Keratinocyte (primary cell): Measurements from ENCODE around the gene XCL1. TPM values are rescaled to one million over a fixed set of nuclear protein-coding genes. Genes with fewer than 3 reads are reported as not detected.

ENCODE experiments used
- DNase-seq: peaks from one replicate; pipeline ENCODE4 v3.0.0-alpha.2; 2011; ENCODE audit warnings: low read depth, missing footprints, low spot score
- FAIRE-seq: peaks from 2 replicates; lab custom pipeline; 2011; peaks lifted over from hg19 to GRCh38; lab: Jason Lieb, UNC
- H2AFZ ChIP-seq: 2 replicates; pipeline ENCODE4 v1.6.0; 2012; ENCODE audit warnings: low read length, control low read depth, inconsistent platforms; ENCODE audit not compliant: control insufficient read depth
- H3K27ac ChIP-seq: 2 replicates; pipeline ENCODE4 v1.5.1; 2011; ENCODE audit warnings: low read length; ENCODE audit not compliant: control insufficient read depth, insufficient read depth
- H3K27me3 ChIP-seq: 3 replicates; pipeline ENCODE4 v1.6.0; 2011; ENCODE audit warnings: low read length; ENCODE audit not compliant: control insufficient read depth, insufficient read depth; ENCODE audit errors: extremely low read depth
- H3K36me3 ChIP-seq, 2 experiments: 2 replicates in 1 of 2; 3 replicates in 1 of 2; pipeline ENCODE4 v1.5.1; 2011; ENCODE audit warnings: low read length in 2 of 2, mild to moderate bottlenecking in 1 of 2; ENCODE audit not compliant: control insufficient read depth in 2 of 2, insufficient read depth in 2 of 2; ENCODE audit errors: extremely low read depth in 1 of 2
- H3K4me1 ChIP-seq: 3 replicates; pipeline ENCODE4 v1.5.1; 2011; ENCODE audit warnings: low read length; ENCODE audit not compliant: control insufficient read depth, insufficient read depth; ENCODE audit errors: extremely low read depth
- H3K4me2 ChIP-seq: 3 replicates; pipeline ENCODE4 v1.6.0; 2011; ENCODE audit warnings: low read depth, low read length; ENCODE audit not compliant: control insufficient read depth, insufficient read depth; ENCODE audit errors: extremely low read depth
- H3K4me3 ChIP-seq, 3 experiments: fragments of 200-600 bp in 1 of 3; sonication (generic) in 1 of 3; 2 replicates in 2 of 3; 3 replicates in 1 of 3; pipeline ENCODE4 v1.5.1; 2011 to 2016; ENCODE audit warnings: low read length in 3 of 3, mild to moderate bottlenecking in 3 of 3, control low read depth in 2 of 3, inconsistent platforms in 1 of 3, low read depth in 1 of 3, mixed read lengths in 1 of 3, mixed run types in 1 of 3, moderate library complexity in 1 of 3; ENCODE audit not compliant: control insufficient read depth in 2 of 3, insufficient read depth in 2 of 3; ENCODE audit errors: extremely low read depth in 1 of 3
- H3K79me2 ChIP-seq: 2 replicates; pipeline ENCODE4 v1.6.0; 2012; ENCODE audit warnings: low read length; ENCODE audit not compliant: control insufficient read depth, insufficient read depth
- H3K9ac ChIP-seq: 3 replicates; pipeline ENCODE4 v1.6.0; 2011; ENCODE audit warnings: low read length; ENCODE audit not compliant: control insufficient read depth, insufficient read depth; ENCODE audit errors: extremely low read depth
- H3K9me1 ChIP-seq: 3 replicates; pipeline ENCODE4 v1.6.0; 2011; ENCODE audit warnings: low read length; ENCODE audit not compliant: control insufficient read depth, insufficient read depth; ENCODE audit errors: extremely low read depth
- H3K9me3 ChIP-seq: 2 replicates; pipeline ENCODE4 v1.5.1; 2012; ENCODE audit warnings: low read depth, low read length; ENCODE audit not compliant: control insufficient read depth
- H4K20me1 ChIP-seq: 3 replicates; pipeline ENCODE4 v1.6.0; 2011; ENCODE audit warnings: low read length; ENCODE audit not compliant: control insufficient read depth, insufficient read depth; ENCODE audit errors: extremely low read depth
- CTCF ChIP-seq, 3 experiments: IDR thresholded peaks in 1 of 3; conservative IDR thresholded peaks in 1 of 3; optimal IDR thresholded peaks in 1 of 3; 2 replicates in 2 of 3; 3 replicates in 1 of 3; pipeline versions ENCODE3 to v1.5.1; 2011; ENCODE audit warnings: low read length in 3 of 3, mild to moderate bottlenecking in 3 of 3, moderate library complexity in 2 of 3, control low read depth in 1 of 3, inconsistent platforms in 1 of 3; ENCODE audit not compliant: insufficient read depth in 2 of 3; ENCODE audit errors: extremely low read depth in 1 of 3
- EZH2 ChIP-seq: IDR thresholded peaks from one replicate; pipeline ENCODE4 v1.6.1; 2012; ENCODE audit warnings: inconsistent platforms, mild to moderate bottlenecking, low read length, moderate library complexity
- dilution Hi-C: fragments of 300-500 bp; cut with MboI; formaldehyde crosslinking; loops from one replicate; pipeline ENCODE4 v1.7.0; 2020; ENCODE audit warnings: low sequenced_read_pairs; ENCODE audit not compliant: extremely low pct_ligation_motif_present
- polyA plus RNA-seq, 5 experiments: library from polyadenylated mRNA; depleted of rRNA in 3 of 5; stranded (reverse) in 3 of 5; stranded (forward) in 1 of 5; unstranded in 1 of 5; fragments of >200 nt; gene quantifications; 1 replicate in 1 of 5; 2 replicates in 3 of 5; 3 replicates in 1 of 5; pipeline versions ENCODE4 v1.2.1 to v1.2.3, GENCODE V29; 2011 to 2012; ENCODE audit warnings: missing spikeins in 2 of 5, low read depth in 1 of 5, low replicate concordance in 1 of 5

Gene XCL1
- polyA plus RNA-seq, 1 donor (not counting 4 experiments of a cell fraction or from before 2014, with no cell fraction given), result 0.18 TPM

GRCh38 chr1:168554603-168555483, 21.6 kb upstream of the XCL1 start:
- H3K36me3 ChIP-seq, result no peaks in the 10 kb centered on the region
- dilution Hi-C loops, result no loop called here
- no peak overlapping the region for H2AFZ ChIP-seq
- FAIRE-seq (no peak), DNase-seq (no peak)
- H3K27me3 ChIP-seq, result peaks cover 9% of the 10 kb centered on the region
- H3K4me3 ChIP-seq, result no peak overlapping the region
- TF ChIP-seq EZH2 (no peak), CTCF (optimal IDR thresholded peaks at IDR 0.05 in 1 of 3, IDR thresholded peaks at IDR 0.05 in 1 of 3, conservative IDR thresholded peaks at IDR 0.05 in 1 of 3; ENCODE audit: extremely low read depth in 1 of 3, insufficient read depth in 2 of 3, low read length in 3 of 3) (no peak)
- H3K9ac ChIP-seq, result no peak overlapping the region
- H3K4me1 ChIP-seq, result no peaks in the 10 kb centered on the region
- H4K20me1 ChIP-seq, result no peaks in the 10 kb centered on the region
- H3K4me2 ChIP-seq, result no peak overlapping the region
- H3K27ac ChIP-seq, result no peak overlapping the region
- no peaks in the 10 kb centered on the region for H3K9me1 ChIP-seq
- H3K79me2 ChIP-seq, result no peaks in the 10 kb centered on the region
- H3K9me3 ChIP-seq, result no peaks in the 10 kb centered on the region

GRCh38 chr1:168555508-168556046, 20.8 kb upstream of the XCL1 start:
- DNase-seq (no peak), FAIRE-seq (no peak)
- Histone ChIP-seq H3K4me2 (no peak overlapping the region), H3K27me3 (peaks cover 9% of the 10 kb centered on the region), H3K4me1 (no peaks in the 10 kb centered on the region), H3K79me2 (no peaks in the 10 kb centered on the region), H3K9me3 (no peaks in the 10 kb centered on the region), H3K9ac (no peak overlapping the region), H3K9me1 (no peaks in the 10 kb centered on the region), H4K20me1 (no peaks in the 10 kb centered on the region), H3K4me3 (no peak overlapping the region), H3K36me3 (no peaks in the 10 kb centered on the region), H3K27ac (no peak overlapping the region), H2AFZ (no peak overlapping the region)
- dilution Hi-C loops, result no loop called here
- TF ChIP-seq CTCF (optimal IDR thresholded peaks at IDR 0.05 in 1 of 3, IDR thresholded peaks at IDR 0.05 in 1 of 3, conservative IDR thresholded peaks at IDR 0.05 in 1 of 3; ENCODE audit: extremely low read depth in 1 of 3, insufficient read depth in 2 of 3, low read length in 3 of 3) (no peak), EZH2 (no peak)
